HepG2 (cell line): Measurements from ENCODE around the gene TOM1L2.

ENCODE experiments used
- CTCF ChIP-seq: sonication (generic); formaldehyde crosslinking; IDR thresholded peaks from 2 replicates; pipeline ENCODE4 v1.5.0; 2020; ENCODE audit warnings: mild to moderate bottlenecking, missing genetic modification reagents, moderate library complexity
- GPBP1L1 ChIP-seq: sonication (generic); formaldehyde crosslinking; IDR thresholded peaks from 2 replicates; pipeline ENCODE4 v1.5.0; 2020; ENCODE audit warnings: mild to moderate bottlenecking, missing genetic modification reagents
- SALL1 ChIP-seq: sonication (generic); formaldehyde crosslinking; IDR thresholded peaks from 2 replicates; pipeline ENCODE4 v1.8.0; 2022; ENCODE audit warnings: mild to moderate bottlenecking, missing genetic modification reagents
- TAF1 ChIP-seq: sonication (generic); formaldehyde crosslinking; IDR thresholded peaks from 2 replicates; pipeline ENCODE4 v1.4.0; 2020; ENCODE audit warnings: missing genetic modification reagents
- THRA ChIP-seq: sonication (generic); formaldehyde crosslinking; IDR thresholded peaks from 2 replicates; pipeline ENCODE4 v1.4.0; 2020; ENCODE audit warnings: missing genetic modification reagents, borderline replicate concordance
- TSC22D2 ChIP-seq: sonication (generic); formaldehyde crosslinking; IDR thresholded peaks from 2 replicates; pipeline ENCODE4 v1.5.1; 2020; ENCODE audit warnings: missing genetic modification reagents, mild to moderate bottlenecking, borderline replicate concordance
- ZNF280D ChIP-seq: sonication (generic); formaldehyde crosslinking; IDR thresholded peaks from 2 replicates; pipeline ENCODE4 v1.5.1; 2020; ENCODE audit warnings: mild to moderate bottlenecking, missing genetic modification reagents
- ZNF687 ChIP-seq: sonication (generic); formaldehyde crosslinking; IDR thresholded peaks from 2 replicates; pipeline ENCODE4 v1.5.1; 2020; ENCODE audit warnings: mild to moderate bottlenecking, missing genetic modification reagents, moderate library complexity

- no peak for TF ChIP-seq SALL1
- no peak for TF ChIP-seq CTCF
- TF ChIP-seq THRA (CRISPR knock-in tag), result no peak
- no peak for TF ChIP-seq ZNF280D
- TF ChIP-seq ZNF687, result no peak
- no peak for TF ChIP-seq TSC22D2 (CRISPR knock-in tag)
- TF ChIP-seq GPBP1L1 (CRISPR knock-in tag), result no peak
- TF ChIP-seq TAF1 (CRISPR knock-in tag), result no peak
Measured at GRCh38 chr17:17813725-17814095, 158.5 kb downstream of the TOM1L2 start.
